GM19324 (cell line): Measurements from ENCODE around the gene TGFBRAP1.

ENCODE experiments used
- ATAC-seq: cut with Tn5 transposase; IDR thresholded peaks from one replicate; pipeline ENCODE4 v1.9.1; 2021; ENCODE audit warnings: mild to moderate bottlenecking, moderate library complexity; ENCODE audit not compliant: unreplicated experiment, low FRiP score

Gene TGFBRAP1

DNA sequence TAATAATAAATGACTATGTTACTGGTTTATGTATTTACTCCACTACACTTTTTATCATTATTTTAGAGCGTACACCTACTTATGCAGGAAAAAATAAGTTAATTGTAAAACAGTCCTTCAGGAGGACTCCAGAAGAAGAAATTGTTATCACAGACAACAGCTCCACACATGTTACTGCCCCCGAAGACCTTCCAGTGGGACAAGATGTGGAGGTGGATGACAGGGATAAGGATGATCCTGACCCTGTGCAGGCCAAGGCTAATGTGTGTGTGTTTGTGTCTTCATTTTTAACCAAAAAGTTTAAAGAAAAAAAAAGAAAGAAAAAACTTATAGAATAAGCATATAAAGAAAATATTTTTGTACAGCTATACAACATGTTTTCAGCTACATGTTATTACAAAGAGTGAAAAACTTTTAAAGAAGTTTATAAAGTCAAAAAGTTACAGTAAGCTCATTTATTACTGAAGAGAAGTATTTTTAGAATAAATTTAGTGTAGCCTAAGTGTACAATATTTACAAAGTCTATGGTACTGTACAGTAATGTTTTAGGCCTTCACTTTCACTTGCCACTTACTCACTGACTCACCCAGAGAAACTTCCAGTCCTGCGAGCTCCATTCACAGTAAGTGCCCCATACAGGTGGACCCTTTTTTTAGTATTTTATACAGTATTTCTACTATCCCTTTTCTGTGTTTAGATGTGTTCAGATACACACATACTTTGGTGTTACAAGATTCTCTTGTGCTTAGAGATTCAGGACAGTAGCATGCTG, 7.5 kb downstream of the TGFBRAP1 start:
- ATAC-seq: no peak

DNA sequence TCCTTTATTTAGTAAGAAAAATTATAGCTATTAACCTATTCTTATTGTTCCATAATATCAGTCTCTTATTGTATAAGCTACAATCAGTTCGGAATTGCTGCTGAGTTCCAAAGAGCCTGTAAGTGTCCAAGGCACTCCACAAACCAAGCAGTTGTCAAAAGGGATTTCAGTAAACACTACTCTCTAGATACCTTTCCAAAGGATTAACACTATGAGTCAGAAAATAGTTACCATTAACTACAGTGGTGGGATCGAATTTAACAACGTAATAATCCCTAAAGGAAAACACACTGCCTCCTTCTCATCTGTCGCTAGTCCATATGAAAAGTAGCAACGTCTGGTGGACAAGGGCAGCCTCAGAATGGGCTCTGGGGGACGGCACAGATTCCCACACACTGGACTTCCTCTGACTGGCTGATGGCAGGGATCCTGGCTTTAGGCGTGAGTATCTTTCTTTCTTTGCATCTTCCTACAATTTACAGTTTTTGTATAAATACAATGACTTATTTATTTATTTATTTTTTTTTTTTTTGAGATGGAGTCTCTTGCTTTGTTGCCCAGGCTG, 8.8 kb downstream of the TGFBRAP1 start:
- no peak for ATAC-seq

DNA sequence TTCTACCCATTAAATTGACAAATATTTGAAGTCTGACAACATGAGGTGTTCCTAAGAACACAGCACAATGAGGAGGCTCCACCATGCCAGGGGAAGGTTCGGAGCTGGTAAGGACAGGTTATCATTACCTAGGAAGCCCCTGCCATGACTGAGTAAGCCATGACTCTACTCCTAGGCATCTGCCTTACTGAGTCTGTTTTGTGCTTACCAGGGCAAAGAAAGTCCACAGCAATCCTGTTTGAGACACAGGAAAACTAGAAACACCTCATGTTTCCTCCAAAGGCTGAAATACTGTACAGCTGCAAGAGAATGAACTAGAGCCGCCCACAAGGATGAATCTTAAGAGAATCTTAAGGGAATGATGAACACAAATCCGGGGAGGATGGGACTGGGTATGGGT, 11.6 kb downstream of the TGFBRAP1 start:
- no peak for ATAC-seq

- ATAC-seq: no peak
These were observed 14.2 kb downstream of the TGFBRAP1 start for GRCh38 chr2:105315314-105315713.

- no peak for ATAC-seq
These were observed 15.7 kb downstream of the TGFBRAP1 start for GRCh38 chr2:105313877-105314276.

GRCh38 chr2:105309147-105309545, 20.4 kb downstream of the TGFBRAP1 start:
- no peak for ATAC-seq

- no peak for ATAC-seq
These were observed 21.0 kb downstream of the TGFBRAP1 start for GRCh38 chr2:105308382-105309146.

DNA sequence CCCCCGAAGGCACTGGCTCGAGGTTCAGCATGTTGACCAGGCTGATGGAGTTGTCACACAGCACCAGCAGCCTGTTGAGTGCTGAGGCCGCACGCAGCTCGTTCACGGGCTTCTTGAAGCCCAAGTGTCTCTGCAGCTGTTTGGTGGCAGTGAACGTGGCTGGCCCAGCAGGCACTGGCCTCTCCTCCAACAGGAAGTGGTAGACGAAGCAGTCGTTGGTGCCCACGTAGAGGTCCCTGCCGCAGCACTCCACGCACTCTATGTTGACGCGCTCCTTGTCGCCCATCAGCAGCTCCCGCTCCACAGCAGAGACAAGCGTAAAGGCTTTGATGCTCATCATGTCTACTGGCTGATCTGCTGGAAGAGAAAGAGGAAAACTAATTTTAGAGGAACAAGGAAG, 21.6 kb downstream of the TGFBRAP1 start:
- ATAC-seq: no peak

GRCh38 chr2:105307550-105307949, 22.0 kb downstream of the TGFBRAP1 start:
- ATAC-seq: no peak

GRCh38 chr2:105307146-105307545, 22.4 kb downstream of the TGFBRAP1 start:
- ATAC-seq: no peak

DNA sequence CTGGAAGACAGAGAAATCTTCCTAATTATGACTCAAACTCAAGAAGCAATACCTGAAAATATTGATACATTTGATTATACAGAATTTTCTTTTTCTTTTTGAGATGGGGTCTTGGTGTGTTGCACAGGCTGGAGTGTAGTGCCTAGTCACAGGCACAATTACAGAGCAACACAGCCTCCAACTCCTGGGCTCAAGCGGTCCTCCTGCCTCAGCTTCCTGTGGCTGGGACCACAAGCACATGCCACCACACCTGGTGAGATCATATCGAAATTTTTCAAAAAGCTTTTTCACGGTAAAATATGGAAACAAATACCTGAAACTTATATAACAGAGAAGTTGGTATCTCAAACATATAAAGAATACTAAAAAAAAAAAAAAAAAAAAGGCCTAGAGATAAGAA, 27.9 kb downstream of the TGFBRAP1 start:
- no peak for ATAC-seq

- no peak for ATAC-seq
These were observed 30.2 kb downstream of the TGFBRAP1 start for GRCh38 chr2:105299290-105299689.

- no peak for ATAC-seq
These were observed 31.5 kb downstream of the TGFBRAP1 start for GRCh38 chr2:105298017-105298416.

- no peak for ATAC-seq
These were observed 32.3 kb downstream of the TGFBRAP1 start for GRCh38 chr2:105297216-105297615.

- ATAC-seq: no peak
These were observed 33.4 kb downstream of the TGFBRAP1 start for GRCh38 chr2:105296017-105296611.

DNA sequence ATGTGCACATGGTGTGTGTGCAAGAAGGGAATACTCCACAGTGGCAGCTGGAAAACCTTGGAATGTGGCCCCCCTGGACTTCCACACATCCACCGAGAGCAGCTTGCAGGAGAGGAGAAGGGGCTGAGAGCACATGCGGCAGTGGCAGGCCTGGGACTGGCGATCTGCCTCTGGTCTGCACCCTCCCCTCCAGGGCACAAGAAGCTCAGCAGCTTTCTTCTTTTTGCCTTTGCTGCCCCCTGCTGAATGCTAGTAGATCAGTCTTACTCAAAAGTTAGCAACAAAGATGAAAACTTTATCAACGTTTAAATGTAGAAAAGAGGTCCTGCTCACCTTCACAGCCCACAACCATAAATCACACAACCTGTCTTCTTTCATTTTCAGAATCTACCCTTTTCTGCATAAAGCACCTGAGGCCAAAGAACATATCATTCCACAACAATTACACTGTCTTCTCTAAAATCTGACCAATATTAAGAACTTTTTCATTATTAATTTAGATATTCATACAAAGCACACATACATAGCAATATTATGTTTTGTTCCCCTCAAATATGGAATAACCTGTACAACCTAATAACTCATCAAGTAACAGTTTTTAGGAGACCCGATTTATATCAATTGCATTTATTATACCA, 34.6 kb downstream of the TGFBRAP1 start:
- no peak for ATAC-seq

DNA sequence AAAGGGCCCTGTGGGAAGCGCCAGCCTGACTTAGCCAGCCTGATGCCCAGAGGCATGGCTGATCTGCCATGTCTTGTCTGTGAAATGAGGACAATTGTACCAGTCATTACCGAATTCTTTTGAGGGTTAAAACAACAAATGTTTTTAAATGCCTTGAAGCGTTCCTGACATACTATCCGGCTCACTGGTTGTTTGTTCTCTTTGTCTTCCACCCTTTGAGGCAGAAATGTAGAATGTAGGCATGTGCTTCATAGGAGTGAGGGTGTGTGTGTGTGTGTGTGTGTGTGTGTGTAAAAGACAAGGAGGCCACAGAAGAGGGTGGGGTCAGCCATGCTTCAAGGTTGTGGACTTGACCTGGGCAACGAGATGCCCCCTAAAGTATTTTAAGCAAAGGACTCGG, 35.5 kb downstream of the TGFBRAP1 start:
- ATAC-seq: no peak

- no peak for ATAC-seq
These were observed 37.6 kb downstream of the TGFBRAP1 start for GRCh38 chr2:105291981-105292380.

DNA sequence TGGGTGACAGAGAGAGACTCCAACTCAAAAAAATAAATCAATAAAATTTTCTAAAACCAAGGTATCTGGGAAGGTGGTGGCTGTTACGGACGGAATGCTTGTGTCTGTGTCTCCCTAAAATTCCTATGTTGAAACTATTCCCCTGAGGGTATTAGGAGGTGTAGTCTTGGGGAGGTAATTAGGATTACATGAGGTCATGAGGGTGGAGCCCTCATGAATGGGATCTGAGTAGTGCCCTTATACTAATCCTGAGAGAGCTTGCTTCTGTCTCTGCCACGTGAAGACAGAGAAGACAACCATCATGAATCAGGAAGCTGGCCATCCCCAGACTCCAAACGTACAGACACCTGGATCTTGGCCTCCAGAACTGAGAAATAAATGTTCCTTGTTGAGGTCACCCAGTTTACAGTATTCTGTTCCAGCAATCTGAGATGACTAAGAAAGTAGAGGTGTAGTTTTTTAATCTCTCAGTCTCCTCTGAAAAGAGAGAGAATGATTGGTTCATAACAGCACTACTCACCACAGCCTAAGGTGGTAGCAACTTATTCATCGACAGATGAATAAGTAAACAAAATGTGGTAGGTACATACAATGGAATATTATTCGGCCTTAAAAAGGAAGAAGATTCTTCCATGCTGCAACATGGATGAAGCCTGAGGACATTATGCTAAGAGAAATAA, 38.4 kb downstream of the TGFBRAP1 start:
- ATAC-seq: no peak

GRCh38 chr2:105288133-105288532, 41.4 kb downstream of the TGFBRAP1 start:
- no peak for ATAC-seq
